Measurements from ENCODE around the gene AGAP1.

AGAP1 gene

DNA sequence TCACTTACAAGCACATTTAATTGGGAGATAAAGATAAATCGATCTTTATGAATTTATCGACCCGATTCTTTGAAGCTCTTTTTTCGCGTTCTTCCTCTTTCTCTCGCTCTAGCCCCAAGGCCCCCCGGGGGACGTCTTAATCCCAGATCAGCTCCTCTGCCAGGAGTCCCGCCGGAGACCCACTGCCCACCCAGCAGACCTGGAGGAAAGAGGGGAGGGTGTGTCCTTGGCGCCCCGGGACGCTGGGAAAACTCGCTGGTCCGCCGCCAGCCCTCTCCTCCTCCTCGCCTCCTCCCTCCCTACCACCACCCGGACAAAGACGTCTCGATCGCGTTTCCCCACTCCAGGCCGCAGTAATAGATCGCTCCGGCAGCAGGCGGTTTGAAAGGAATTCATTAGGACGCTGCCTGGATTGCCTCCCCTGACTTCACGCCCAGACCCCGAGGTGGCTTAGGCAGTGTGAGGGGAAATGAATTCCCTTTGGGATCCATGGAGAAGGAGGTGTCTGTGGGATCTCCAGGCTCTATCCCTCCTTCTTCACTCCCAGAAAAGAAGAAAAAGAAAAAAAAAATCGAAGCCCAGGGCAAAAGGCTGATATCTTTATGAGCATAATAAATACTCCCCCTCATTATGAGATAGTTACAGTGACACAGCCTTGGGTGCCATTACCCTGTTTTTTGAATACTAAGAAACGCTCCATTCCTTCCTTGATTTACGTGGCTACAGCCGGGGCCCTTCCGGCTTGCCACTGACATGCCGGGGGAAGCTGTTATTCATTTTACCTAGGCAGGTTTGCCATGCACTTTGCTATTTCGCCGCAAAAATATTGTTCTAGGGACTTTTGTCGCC, 676.1 kb downstream of the AGAP1 start:
- TF ChIP-seq, protein P1, sequence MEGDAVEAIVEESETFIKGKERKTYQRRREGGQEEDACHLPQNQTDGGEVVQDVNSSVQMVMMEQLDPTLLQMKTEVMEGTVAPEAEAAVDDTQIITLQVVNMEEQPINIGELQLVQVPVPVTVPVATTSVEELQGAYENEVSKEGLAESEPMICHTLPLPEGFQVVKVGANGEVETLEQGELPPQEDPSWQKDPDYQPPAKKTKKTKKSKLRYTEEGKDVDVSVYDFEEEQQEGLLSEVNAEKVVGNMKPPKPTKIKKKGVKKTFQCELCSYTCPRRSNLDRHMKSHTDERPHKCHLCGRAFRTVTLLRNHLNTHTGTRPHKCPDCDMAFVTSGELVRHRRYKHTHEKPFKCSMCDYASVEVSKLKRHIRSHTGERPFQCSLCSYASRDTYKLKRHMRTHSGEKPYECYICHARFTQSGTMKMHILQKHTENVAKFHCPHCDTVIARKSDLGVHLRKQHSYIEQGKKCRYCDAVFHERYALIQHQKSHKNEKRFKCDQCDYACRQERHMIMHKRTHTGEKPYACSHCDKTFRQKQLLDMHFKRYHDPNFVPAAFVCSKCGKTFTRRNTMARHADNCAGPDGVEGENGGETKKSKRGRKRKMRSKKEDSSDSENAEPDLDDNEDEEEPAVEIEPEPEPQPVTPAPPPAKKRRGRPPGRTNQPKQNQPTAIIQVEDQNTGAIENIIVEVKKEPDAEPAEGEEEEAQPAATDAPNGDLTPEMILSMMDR (IDR thresholded peaks at IDR 0.05): no peak

DNA sequence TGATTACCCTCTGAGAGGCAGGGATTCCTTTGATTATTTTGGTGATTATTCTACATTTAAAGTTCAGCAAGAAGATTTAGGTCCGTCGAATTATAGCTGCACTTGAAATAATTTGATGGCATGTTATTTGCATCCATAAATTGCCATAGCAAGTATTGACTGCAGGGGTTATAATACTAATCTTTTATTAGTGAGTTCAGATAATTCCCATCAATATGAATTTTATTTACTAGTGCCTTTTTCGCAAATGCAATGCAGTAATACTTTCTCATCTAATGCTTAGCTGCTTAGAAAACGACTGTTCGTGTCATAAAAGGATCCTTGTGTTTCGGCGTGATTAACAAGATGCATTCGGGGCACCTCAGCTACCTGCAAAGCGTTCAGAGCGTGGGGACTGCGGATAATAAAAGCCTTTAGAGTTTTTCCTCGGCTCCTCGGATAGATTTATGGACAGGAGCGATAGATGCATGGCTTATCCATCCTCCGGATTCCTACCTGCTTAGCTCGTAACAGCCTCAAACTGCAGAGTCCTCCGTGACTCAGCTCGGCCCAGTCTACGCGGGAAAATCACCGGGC, 676.8 kb downstream of the AGAP1 start:
- TF ChIP-seq, protein P1 (IDR thresholded peaks at IDR 0.05): no peak

DNA sequence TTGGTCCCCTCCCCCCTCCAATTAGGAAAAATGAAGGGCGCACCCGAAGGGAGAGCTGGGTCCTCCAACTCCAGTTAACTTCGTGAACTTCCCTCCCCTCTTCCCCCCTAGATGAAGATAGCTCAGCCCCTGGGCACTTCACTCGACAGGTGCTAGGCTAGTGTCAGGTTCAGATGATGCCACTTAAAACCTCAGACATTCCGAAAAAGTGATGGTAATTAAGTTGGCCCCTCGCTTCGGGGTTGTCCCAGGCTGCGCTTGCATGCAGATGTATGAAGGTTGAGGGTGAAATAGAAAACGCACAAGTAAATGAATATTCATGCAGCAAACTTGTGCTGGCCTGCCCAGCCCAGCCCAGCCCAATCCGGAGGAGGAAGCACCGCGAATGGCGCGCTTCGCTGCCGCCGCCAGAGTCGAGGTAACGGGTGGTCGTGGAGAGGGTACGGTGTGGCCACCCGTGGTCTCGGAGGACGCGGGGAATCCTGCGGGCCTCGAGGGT, 677.4 kb downstream of the AGAP1 start:
- TF ChIP-seq, protein P1 (IDR thresholded peaks at IDR 0.05): no peak

DNA sequence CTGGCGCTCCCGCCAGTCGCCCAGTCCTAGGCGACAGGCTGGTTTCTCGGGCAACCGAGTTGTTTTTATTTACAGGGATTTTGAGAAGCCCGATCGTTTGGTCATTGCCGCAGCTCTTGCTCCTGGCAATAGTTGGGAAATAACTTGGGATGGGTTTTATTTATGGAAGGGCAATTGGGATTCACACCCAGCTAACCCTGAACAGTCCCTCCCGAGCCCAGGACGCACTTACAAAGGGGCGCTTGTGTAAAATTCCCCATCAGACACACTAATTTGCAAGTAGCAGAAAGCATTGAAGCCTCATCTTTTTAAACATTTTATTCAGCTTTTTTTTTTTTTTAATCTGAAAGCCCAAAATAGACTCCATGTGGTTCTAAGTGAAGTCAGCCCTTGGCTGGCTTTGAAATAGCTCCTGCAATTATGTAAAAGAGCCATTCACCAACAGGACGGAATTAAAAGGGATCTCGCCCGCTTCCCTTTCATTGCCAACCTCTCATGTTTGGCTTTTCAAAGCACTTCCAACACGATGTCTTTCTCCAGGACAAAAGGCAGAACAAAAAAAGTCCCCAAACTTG, 677.9 kb downstream of the AGAP1 start:
- TF ChIP-seq, protein P1 (IDR thresholded peaks at IDR 0.05): no peak

DNA sequence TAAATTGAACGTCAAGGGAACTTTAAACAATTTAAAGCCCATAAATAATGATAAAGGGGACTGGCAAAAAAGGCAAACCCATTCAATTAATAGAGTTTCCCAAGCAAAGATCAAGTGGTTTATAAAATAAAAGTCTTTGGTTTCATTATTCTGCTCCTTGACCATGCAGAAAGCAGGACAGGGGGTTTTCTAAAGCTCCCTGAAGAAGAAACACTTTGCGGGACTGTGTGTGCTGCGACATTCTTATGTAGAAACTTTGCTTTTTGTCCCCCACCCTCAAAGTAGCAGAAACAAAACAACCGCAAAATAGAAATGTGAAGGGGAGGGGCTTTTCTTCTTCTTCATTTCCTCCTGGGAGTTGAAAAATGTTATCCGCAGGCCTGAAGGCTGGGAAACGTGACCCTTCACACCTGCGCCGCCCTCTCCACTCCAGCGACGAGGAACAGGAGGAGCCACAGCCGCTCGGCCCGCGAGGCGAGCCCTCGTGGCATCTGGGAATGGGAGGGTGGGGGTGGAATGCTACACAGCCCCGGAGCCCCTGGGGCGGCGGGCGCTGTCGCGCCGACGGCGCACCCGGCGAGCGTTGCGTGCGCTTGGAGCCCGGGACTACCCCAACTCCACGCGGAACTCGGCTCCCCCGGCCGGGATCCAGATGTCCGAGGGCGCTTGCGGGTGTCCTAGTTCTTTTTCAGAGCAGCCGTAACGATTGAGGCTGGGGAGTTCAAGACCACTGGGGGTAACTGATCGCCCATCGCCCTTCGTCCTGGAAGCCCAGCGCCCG, 678.6 kb downstream of the AGAP1 start:
- TF ChIP-seq, protein P1 (IDR thresholded peaks at IDR 0.05): no peak

DNA sequence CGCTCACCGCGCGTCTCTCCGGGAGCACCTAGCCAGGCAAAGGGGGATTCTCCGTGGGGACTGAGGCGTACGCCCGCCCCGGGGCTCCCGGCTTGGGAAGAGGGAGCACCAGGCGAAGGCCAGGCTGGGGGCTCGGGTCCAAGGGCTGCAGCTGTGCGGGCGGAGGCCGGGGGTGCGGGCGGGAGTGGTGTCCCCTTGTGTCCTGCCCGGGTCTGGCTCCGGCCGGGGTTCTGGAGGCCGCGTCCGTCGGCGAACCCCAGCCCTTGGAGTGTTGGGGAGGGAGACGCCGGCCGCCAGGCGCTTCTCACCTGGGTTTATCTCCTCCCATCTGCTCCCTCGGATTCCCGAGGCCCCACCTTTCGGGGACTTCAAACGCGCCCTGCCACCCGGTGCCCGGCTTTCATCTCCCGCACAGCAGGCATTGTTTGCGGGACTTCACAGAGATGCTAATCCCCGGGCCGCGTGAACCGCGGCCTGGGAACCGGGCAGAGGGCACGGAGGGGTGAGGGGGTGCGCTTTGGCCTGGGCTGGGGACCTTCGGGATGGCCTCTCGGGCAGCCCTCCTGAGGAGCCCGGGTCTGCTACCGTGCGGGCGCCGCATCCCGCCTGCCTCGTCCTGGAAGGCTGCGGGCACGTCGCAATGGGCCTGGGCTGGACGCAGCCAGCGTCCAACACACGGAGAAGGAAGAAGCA, 679.3 kb downstream of the AGAP1 start:
- TF ChIP-seq, protein P1 (IDR thresholded peaks at IDR 0.05): no peak

Data from LNCAP (cell line).